ENCODE results near the gene POM121L2. TPM values are rescaled to one million over a fixed set of nuclear protein-coding genes. Genes with fewer than 3 reads are reported as not detected.

Gene POM121L2
- not detected in 2 replicates for total RNA-seq (2021)
- long read RNA-seq: 0 reads

- no peak within 1 kb of the TSS; a peak in 1 of 7 replicates for H3K27ac Mint-ChIP-seq
- no peak within 1 kb of the TSS for H2BK12ac ChIP-seq (ENCODE audit: insufficient read length, low read depth, low read length)
- no peaks in the 10 kb centered on the region for H3K79me2 ChIP-seq (ENCODE audit: insufficient read depth, low read length)
- no peaks in the 10 kb centered on the region for H3K9me3 ChIP-seq (ENCODE audit: control insufficient read depth, low read depth, low read length)
- no peaks in the 10 kb centered on the region for H3K4me1 ChIP-seq (ENCODE audit: insufficient read depth, low read length)
- no peaks in the 10 kb centered on the region for H3K36me3 Mint-ChIP-seq (ENCODE audit: insufficient read depth in 1 of 3, low read depth in 3 of 3)
- no peak within 1 kb of the TSS for H3K27ac ChIP-seq (ENCODE audit: insufficient read length, low read depth, low read length)
- peak; percentile 85 for TF ChIP-seq CTCF (conservative IDR thresholded peaks at IDR 0.05)
- H3K14ac ChIP-seq (ENCODE audit: insufficient read depth, low read length): no peak within 1 kb of the TSS
- H2BK5ac ChIP-seq (ENCODE audit: insufficient read length, low read length): no peak within 1 kb of the TSS
- H3K23me2 ChIP-seq (ENCODE audit: insufficient read length, low read depth, low read length, poor library complexity, severe bottlenecking): peaks cover 8% of the 10 kb centered on the region
- peak; percentile 89 for DNase-seq
- no peak within 1 kb of the TSS for H3K4ac ChIP-seq (ENCODE audit: low read depth, low read length)
- WGBS (ENCODE audit: extremely low coverage, insufficient read length, low lambda C conversion rate): no CpG with 5 or more reads among the region's 64 CpGs
- H3K9me3 Mint-ChIP-seq: peaks cover 2 to 10% of the 10 kb centered on the region in 2 experiments; a peak in 3 of 5 replicates
- H3K56ac ChIP-seq (ENCODE audit: insufficient read length, low read depth, low read length): no peak within 1 kb of the TSS
- no peak within 1 kb of the TSS for H3K23ac ChIP-seq (ENCODE audit: insufficient read length, low read depth, low read length)
- no peak within 1 kb of the TSS for H2AK5ac ChIP-seq (ENCODE audit: insufficient read length, low read length)
- H3K18ac ChIP-seq (ENCODE audit: insufficient read length, low read depth, low read length): no peak within 1 kb of the TSS
- H4K91ac ChIP-seq (ENCODE audit: insufficient read length, low read depth, low read length): no peak within 1 kb of the TSS
- no peak within 1 kb of the TSS for H3T11ph ChIP-seq (ENCODE audit: low read length)
- no peak within 1 kb of the TSS for H2BK120ac ChIP-seq (ENCODE audit: low read depth, low read length, poor library complexity, severe bottlenecking)
- H3K4me2 ChIP-seq (ENCODE audit: insufficient read depth, insufficient read length, low read length): peak within 1 kb of the TSS; percentile 69
- peaks cover 24% of the 10 kb centered on the region; the same call in 1 of the 2 replicates for H3K27me3 ChIP-seq (ENCODE audit: insufficient read depth, low read length)
- H3K27me3 Mint-ChIP-seq (ENCODE audit: low read depth): peaks cover 60% of the 10 kb centered on the region
- no peak within 1 kb of the TSS for H3K9ac ChIP-seq (ENCODE audit: extremely low read depth, insufficient read length, low read length)
- no peak within 1 kb of the TSS for H2BK15ac ChIP-seq (ENCODE audit: low read depth, low read length)
- no peak within 1 kb of the TSS for H4K5ac ChIP-seq (ENCODE audit: insufficient read length, low read depth, low read length)
- H4K8ac ChIP-seq (replicated peaks; ENCODE audit: insufficient read length, low read depth, low read length): no peak within 1 kb of the TSS
- H3K79me1 ChIP-seq (ENCODE audit: insufficient read depth, low read depth, low read length, poor library complexity, severe bottlenecking): no peaks in the 10 kb centered on the region
- H4K20me1 ChIP-seq (ENCODE audit: control insufficient read depth, insufficient read depth, insufficient read length): no peaks in the 10 kb centered on the region
- no peak within 1 kb of the TSS for H2AFZ ChIP-seq (ENCODE audit: low read length)
- H2BK20ac ChIP-seq (ENCODE audit: low read depth, low read length, poor library complexity, severe bottlenecking): no peak within 1 kb of the TSS
- H3K4me1 Mint-ChIP-seq: peaks cover 6% of the 10 kb centered on the region in 2 experiments; a peak in 3 of 4 replicates
- peak within 1 kb of the TSS; percentile 86 to 93 for H3K4me3 Mint-ChIP-seq
Observed at GRCh38 chr6:27312146-27312949, at the start of gene POM121L2. POM121L2 (minus strand) TSS chr6:27312273; CDS start chr6:27312170, 103 bp downstream.
